ENCODE data around the gene ATG3. TPM values are rescaled to one million over a fixed set of nuclear protein-coding genes. Genes with fewer than 3 reads are reported as not detected.
"Not testable (repeated sequence)": the region's sequence is repeated elsewhere in the genome, so short reads cannot be mapped to it uniquely, and the experiment has no call there.

ATG3 gene
- total and polyA plus RNA-seq, 12 donors: 14.0 to 64.3 (median 42.8) TPM

DNA sequence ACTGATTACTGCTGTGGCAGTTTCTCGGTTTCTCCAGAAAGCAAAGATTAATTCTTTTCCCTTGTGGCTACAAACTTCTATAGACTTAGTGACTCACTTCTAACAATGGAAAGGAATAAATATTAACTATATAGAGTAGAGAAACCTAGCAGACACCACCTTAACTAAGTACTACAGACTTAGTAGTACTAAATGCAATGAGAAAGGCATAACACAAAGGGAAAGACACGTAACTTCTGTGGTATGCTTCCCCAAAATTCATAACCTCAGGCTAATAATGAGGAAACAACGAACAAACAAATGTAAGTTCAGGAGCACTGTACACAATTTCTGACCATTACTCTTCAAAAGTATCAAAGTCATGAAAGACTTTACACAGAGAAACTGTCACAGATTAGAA is 31.2 kb downstream of the ATG3 start:
- ATAC-seq (no peak), DNase-seq (no peak)
- Histone ChIP-seq H3K27ac (no peak overlapping the region), H3K4me3 (no peak overlapping the region), H3K36me3 (peaks cover 0 to 96% (median 23%) of the 10 kb centered on the region in 9 donors), H3K4me1 (no peaks in the 10 kb centered on the region), H3K27me3 (no peaks in the 10 kb centered on the region), H3K9me3 (no peaks in the 10 kb centered on the region)
- intact Hi-C loops (cut with DNase I): loop anchor here in 5 of 10 donors (2.0 to 10.0 kb wide), 5 partner anchors 238 to 418 kb away; partner anchors contain the start of gene SLC9C1 (in 2 of the 5)
- WGBS, 2 donors: 90 to 96% methylated on average over 3 of the region's 3 CpGs
- TF ChIP-seq, protein P1, sequence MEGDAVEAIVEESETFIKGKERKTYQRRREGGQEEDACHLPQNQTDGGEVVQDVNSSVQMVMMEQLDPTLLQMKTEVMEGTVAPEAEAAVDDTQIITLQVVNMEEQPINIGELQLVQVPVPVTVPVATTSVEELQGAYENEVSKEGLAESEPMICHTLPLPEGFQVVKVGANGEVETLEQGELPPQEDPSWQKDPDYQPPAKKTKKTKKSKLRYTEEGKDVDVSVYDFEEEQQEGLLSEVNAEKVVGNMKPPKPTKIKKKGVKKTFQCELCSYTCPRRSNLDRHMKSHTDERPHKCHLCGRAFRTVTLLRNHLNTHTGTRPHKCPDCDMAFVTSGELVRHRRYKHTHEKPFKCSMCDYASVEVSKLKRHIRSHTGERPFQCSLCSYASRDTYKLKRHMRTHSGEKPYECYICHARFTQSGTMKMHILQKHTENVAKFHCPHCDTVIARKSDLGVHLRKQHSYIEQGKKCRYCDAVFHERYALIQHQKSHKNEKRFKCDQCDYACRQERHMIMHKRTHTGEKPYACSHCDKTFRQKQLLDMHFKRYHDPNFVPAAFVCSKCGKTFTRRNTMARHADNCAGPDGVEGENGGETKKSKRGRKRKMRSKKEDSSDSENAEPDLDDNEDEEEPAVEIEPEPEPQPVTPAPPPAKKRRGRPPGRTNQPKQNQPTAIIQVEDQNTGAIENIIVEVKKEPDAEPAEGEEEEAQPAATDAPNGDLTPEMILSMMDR (IDR thresholded peaks at IDR 0.05): no peak

DNA sequence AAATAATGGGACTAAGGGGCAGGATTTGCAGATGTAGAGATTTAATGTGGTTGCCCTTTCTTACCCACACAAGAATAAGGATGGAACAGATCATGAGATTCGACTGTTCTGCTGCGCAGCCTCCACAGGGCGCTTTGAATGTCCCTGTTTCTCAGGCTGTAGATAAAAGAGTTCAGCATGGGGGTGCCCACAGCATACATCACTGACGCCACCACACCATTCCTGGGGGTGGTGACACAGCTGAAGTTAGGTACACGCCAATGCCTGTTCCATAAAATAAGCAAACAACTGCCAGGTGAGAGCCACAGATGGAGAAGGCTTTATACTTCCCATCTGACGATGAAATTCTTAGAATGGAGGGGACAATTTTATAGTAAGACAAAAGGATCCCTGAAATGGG is 37.6 kb downstream of the ATG3 start:
- 96 to 97% methylated on average over 6 of the region's 6 CpGs for WGBS, 2 donors
- H3K27ac ChIP-seq, H3K4me1 ChIP-seq, H3K27me3 ChIP-seq, ATAC-seq, H3K9me3 ChIP-seq, DNase-seq, H3K4me3 ChIP-seq: not testable (repeated sequence)
- intact Hi-C loops (cut with DNase I): loop anchor here in 6 of 10 donors (5.0 to 10.0 kb wide), 5 partner anchors 189 to 409 kb away; partner anchors contain the start of genes GCSAM (in 2 of the 6), CD200 (in 1 of the 6) and SLC9C1 (in 1 of the 6)
- peaks cover 0 to 55% (median 26%) of the 10 kb centered on the region in 9 donors for H3K36me3 ChIP-seq

DNA sequence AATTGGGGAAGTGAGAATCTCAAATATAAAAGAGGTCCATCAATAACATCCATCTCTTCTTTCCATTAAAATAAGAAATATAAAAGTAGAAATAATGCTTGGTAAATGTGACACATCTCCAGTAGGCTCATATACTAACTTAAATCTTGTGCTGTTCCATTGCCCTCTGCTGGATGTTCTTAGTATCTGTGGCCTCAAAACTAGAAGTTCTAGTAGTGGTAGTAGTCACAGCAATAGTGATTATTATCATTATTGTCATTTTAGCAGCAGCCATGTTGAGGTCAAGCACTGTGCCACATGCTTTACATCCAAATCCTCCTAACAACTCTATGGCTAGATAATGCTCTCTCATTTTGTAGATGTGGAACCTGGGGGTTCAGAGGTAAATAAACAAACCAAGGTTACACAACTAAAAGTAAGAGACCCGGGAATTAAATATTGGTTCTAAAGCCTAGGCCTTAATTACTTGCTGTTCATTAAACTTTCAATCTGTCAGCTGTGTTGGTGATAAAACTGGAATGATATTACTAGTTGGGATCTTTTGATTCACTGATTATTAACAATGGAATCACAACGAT is 42.2 kb downstream of the ATG3 start:
- peak in 1 of 2 donors; percentile 55 for DNase-seq

GRCh38 chr3:112518970-112519369 is 42.8 kb downstream of the ATG3 start:
- not testable (repeated sequence) for H3K4me1 ChIP-seq, ATAC-seq, H3K9me3 ChIP-seq, H3K27ac ChIP-seq, H3K4me3 ChIP-seq, DNase-seq, H3K36me3 ChIP-seq, H3K27me3 ChIP-seq
- intact Hi-C loops (cut with DNase I): loop anchor here in 8 of 10 donors (1.0 to 10.0 kb wide), 10 partner anchors 184 to 407 kb away; partner anchors contain the start of genes SLC9C1 (in 3 of the 8) and CD200 (in 1 of the 8)
- 55 to 65% methylated on average over 3 of the region's 3 CpGs for WGBS, 2 donors

More for the DNA sequence above, 42.2 kb downstream of the ATG3 start:
- no peak overlapping the region for H3K4me3 ChIP-seq
- intact Hi-C loops (cut with DNase I): loop anchor here (1.0 to 10.0 kb wide), 13 partner anchors 185 to 407 kb away; partner anchors contain the start of genes SLC9C1 (in 4 of the 10), CD200 (in 2 of the 10) and GCSAM (in 2 of the 10)
- TF ChIP-seq, protein P1 (IDR thresholded peaks at IDR 0.05): peak; percentile 28 to 89 (median 76)
- no peaks in the 10 kb centered on the region for H3K9me3 ChIP-seq
- no peaks in the 10 kb centered on the region for H3K4me1 ChIP-seq
- H3K36me3 ChIP-seq: peaks cover 0 to 11% (median 1%) of the 10 kb centered on the region in 9 donors
- H3K27me3 ChIP-seq: no peaks in the 10 kb centered on the region
- peak in 7 of 8 donors; percentile 76 to 86 (median 81) for ATAC-seq
- H3K27ac ChIP-seq: no peak overlapping the region
- WGBS, 2 donors: 88 to 89% methylated on average over 2 of the region's 2 CpGs

GRCh38 chr3:112514527-112515128 is 47.1 kb downstream of the ATG3 start:
- ATAC-seq (no peak), DNase-seq (no peak)
- WGBS, 2 donors: 56 to 66% methylated on average over 2 of the region's 2 CpGs
- TF ChIP-seq, protein P1 (IDR thresholded peaks at IDR 0.05): no peak
- H3K4me3 ChIP-seq: no peak overlapping the region
- peaks cover 0 to 16% (median 0%) of the 10 kb centered on the region in 11 donors for H3K9me3 ChIP-seq
- intact Hi-C loops (cut with DNase I): loop anchor here in 7 of 10 donors (5.0 to 10.0 kb wide), 7 partner anchors 180 to 402 kb away; partner anchors contain the start of genes SLC9C1 (in 3 of the 7) and CD200 (in 1 of the 7)
- no peaks in the 10 kb centered on the region for H3K27me3 ChIP-seq
- H3K27ac ChIP-seq: no peak overlapping the region
- peaks cover 0 to 3% (median 0%) of the 10 kb centered on the region in 9 donors for H3K4me1 ChIP-seq
- no peaks in the 10 kb centered on the region for H3K36me3 ChIP-seq

All from heart right ventricle (tissue), 16 donors.